ENCODE data around the gene NOS1AP.

- TF ChIP-seq CTCF (IDR thresholded peaks at IDR 0.05; ENCODE audit: low read length) (no peak), EZH2 (IDR thresholded peaks at IDR 0.05; ENCODE audit: borderline replicate concordance, low read length) (no peak)
Measured at GRCh38 chr1:162417650-162418049, 348.2 kb downstream of the NOS1AP start.

Measured in OCI-LY1 (cell line).